Right atrium auricular region (tissue), 2 donors: Measurements from ENCODE around the gene RAB3C. TPM values are rescaled to one million over a fixed set of nuclear protein-coding genes. Genes with fewer than 3 reads are reported as not detected.

Experiments used
- DNase-seq: peaks from one replicate; pipeline ENCODE4 v3.0.0-alpha.2; 2019; ENCODE audit warnings: low spot score
- H3K27ac ChIP-seq, 2 donors: fragments of 200-600 bp; sonication (generic); 1 replicate in 1 of 2; 2 replicates in 1 of 2; pipeline ENCODE4 v1.5.1; 2016 to 2019
- H3K27me3 ChIP-seq, 2 donors: fragments of 200-600 bp; sonication (generic); one replicate each; pipeline versions ENCODE4 v1.5.1 to v1.6.0; 2017 to 2019
- H3K36me3 ChIP-seq: fragments of 200-600 bp; sonication (generic); one replicate; pipeline ENCODE4 v1.5.1; 2016
- H3K4me1 ChIP-seq, 2 donors: fragments of 200-600 bp; sonication (generic); one replicate each; pipeline versions ENCODE4 v1.5.1 to v1.6.0; 2017 to 2019
- H3K4me3 ChIP-seq, 2 donors: fragments of 200-600 bp; sonication (generic); 1 replicate in 1 of 2; 2 replicates in 1 of 2; pipeline ENCODE4 v1.5.1; 2017 to 2019; ENCODE audit warnings: mild to moderate bottlenecking in 1 of 2, moderate library complexity in 1 of 2
- H3K9me3 ChIP-seq, 2 donors: fragments of 200-600 bp; sonication (generic); one replicate each; pipeline ENCODE4 v1.5.1; 2019
- total RNA-seq, 2 donors: library from RNA; depleted of rRNA; stranded (reverse); fragments of >200 nt; gene quantifications; one replicate each; pipeline ENCODE4 v1.1.0, GENCODE V29; 2016
- TF ChIP-seq, protein P1 (sequence below), 2 donors: fragments of 200-600 bp; sonication (generic); IDR thresholded peaks; one replicate each; pipeline ENCODE4 v1.5.1; 2019; ENCODE audit warnings: antibody characterized with exemption in 2 of 2

Gene RAB3C
- total RNA-seq, 2 donors from 2014 or later, result 0.07 to 0.16 TPM

DNA sequence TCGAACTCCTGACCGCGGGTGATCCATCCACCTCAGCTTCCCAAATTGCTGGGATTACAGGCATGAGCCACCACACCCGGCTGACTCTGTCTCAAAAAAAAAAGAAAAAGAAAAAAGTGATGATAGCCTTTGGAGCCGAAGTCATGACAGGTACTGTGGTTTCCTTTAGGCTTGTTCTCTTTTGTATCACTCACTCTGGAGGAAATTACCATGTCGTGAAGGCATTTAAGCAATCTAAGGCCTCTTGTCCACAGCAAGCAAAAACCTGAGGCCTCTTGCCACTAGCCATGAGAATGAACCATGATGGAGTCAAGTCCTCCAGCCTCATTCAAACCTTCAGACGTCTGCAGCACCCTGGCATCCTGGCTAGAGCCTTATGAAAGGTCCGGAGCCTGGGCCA, 286.1 kb downstream of the RAB3C start:
- Histone ChIP-seq H3K9me3 (no peaks in the 10 kb centered on the region), H3K4me3 (no peak overlapping the region), H3K27ac (no peak overlapping the region), H3K4me1 (no peaks in the 10 kb centered on the region), H3K36me3 (no peaks in the 10 kb centered on the region), H3K27me3 (no peaks in the 10 kb centered on the region)
- TF ChIP-seq, protein P1, sequence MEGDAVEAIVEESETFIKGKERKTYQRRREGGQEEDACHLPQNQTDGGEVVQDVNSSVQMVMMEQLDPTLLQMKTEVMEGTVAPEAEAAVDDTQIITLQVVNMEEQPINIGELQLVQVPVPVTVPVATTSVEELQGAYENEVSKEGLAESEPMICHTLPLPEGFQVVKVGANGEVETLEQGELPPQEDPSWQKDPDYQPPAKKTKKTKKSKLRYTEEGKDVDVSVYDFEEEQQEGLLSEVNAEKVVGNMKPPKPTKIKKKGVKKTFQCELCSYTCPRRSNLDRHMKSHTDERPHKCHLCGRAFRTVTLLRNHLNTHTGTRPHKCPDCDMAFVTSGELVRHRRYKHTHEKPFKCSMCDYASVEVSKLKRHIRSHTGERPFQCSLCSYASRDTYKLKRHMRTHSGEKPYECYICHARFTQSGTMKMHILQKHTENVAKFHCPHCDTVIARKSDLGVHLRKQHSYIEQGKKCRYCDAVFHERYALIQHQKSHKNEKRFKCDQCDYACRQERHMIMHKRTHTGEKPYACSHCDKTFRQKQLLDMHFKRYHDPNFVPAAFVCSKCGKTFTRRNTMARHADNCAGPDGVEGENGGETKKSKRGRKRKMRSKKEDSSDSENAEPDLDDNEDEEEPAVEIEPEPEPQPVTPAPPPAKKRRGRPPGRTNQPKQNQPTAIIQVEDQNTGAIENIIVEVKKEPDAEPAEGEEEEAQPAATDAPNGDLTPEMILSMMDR (IDR thresholded peaks at IDR 0.05), result no peak
- DNase-seq, result no peak

DNA sequence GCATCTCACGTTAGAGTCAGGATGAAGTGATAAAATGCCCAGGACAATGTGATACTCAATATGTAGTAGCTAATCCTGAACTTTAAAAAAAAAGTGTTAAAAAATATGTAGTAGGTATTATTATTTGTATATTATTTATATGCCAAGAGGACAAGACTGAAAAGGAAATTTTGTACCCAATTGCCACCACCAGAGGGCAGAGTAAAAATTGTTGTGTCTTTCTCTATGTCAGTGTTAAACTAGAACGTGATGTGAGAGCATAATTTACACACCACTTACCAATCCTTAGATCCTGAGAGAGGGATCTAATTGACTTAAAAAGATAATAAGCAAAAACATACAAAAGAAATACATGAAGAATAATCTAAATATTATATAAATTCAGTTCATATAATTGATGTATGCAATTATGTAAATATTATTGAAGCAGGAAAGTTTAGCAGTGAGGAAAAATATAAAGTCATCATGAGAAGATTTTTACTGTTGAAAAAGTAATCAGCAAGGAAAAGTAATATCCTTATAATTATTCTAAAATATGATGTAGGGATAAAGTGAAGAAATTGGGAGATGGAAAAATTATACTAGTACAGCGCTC, 288.9 kb downstream of the RAB3C start:
- Histone ChIP-seq H3K4me3 (no peak overlapping the region), H3K27me3 (no peaks in the 10 kb centered on the region), H3K36me3 (no peaks in the 10 kb centered on the region), H3K4me1 (no peaks in the 10 kb centered on the region), H3K9me3 (no peaks in the 10 kb centered on the region), H3K27ac (no peak overlapping the region)
- TF ChIP-seq, protein P1 (IDR thresholded peaks at IDR 0.05), result peak; percentile 53 to 67
- no peak for DNase-seq

DNA sequence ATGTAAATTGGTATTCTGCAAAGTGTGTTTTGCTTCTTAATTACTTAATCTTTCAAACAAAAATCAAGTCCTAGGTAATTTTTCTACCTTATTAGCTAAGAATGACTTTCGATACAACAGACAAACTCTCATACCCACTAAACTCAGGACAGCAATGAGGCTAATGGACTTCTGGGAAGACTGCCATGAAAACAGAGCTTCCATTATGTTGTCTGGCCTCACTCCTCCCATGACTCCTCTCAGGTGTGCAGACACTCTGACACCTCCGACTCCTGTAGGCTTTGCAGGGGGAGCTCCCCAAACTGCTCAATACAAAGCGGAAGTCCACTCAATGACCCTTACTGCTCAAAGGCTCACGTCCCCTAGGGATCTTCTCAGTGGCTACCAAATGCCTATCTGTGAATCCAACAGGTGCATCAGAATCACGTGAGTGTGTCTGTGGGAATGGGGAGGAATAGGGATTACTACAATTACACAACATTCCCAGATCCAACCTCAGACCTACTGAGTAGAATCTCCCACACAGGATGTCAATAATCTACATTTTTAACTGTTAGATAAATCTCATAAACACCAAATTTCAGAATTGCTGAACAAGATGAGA, 289.9 kb downstream of the RAB3C start:
- Histone ChIP-seq H3K27ac (no peak overlapping the region), H3K27me3 (no peaks in the 10 kb centered on the region), H3K36me3 (no peaks in the 10 kb centered on the region), H3K9me3 (no peaks in the 10 kb centered on the region), H3K4me3 (no peak overlapping the region), H3K4me1 (no peaks in the 10 kb centered on the region)
- TF ChIP-seq, protein P1 (IDR thresholded peaks at IDR 0.05), result no peak
- no peak for DNase-seq

DNA sequence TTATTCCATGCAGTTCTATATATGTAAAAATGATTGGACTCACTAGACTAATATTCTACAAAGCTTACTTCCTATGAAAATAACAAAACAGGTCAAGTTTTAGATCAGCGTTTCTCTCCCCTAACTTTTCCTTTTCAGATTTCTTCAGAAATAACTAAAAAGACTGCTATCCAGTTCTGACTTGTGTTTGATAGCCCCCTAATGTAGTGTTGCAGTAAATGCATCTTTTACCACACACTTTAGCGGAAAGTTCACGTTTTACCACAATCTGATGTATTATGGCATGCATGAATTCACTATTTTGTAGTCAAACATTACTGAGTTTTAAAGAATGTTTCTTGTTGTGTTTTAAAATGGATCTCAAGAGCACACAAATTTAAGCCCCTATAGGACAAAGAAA, 292.7 kb downstream of the RAB3C start:
- no peak overlapping the region for H3K4me3 ChIP-seq
- TF ChIP-seq, protein P1 (IDR thresholded peaks at IDR 0.05), result no peak
- no peaks in the 10 kb centered on the region for H3K4me1 ChIP-seq
- no peaks in the 10 kb centered on the region for H3K27me3 ChIP-seq
- H3K36me3 ChIP-seq, result no peaks in the 10 kb centered on the region
- DNase-seq, result no peak
- H3K27ac ChIP-seq, result no peak overlapping the region
- H3K9me3 ChIP-seq, result no peaks in the 10 kb centered on the region

DNA sequence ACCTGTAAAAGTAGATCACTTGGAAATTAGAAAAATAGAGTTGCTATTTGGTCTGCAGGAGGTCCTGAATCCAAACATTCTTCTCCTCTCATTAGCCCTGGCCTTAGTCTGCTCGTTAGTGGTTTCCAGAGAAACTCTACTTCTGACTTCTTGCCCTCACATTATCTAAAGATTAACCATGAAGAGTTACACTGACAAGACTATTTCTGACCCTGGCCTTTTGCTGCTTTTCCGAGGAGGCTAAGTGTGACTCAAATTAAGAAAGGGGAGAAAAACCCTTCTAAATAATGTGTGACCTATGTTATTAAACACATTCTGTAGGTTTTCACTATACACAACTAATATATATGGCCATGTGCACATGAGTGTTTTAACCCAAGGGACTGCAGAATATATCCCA, 302.4 kb downstream of the RAB3C start:
- Histone ChIP-seq H3K36me3 (no peaks in the 10 kb centered on the region), H3K9me3 (no peaks in the 10 kb centered on the region), H3K27ac (no peak overlapping the region), H3K4me1 (peaks cover 0 to 9% of the 10 kb centered on the region in 2 donors), H3K27me3 (no peaks in the 10 kb centered on the region), H3K4me3 (no peak overlapping the region)
- no peak for DNase-seq
- TF ChIP-seq, protein P1 (IDR thresholded peaks at IDR 0.05), result no peak
